Astrocyte (in vitro differentiated cells and primary cell): Measurements from ENCODE around the gene GPRC5B. TPM values are rescaled to one million over a fixed set of nuclear protein-coding genes. Genes with fewer than 3 reads are reported as not detected.

Experiments
- DNase-seq: peaks from one replicate; pipeline ENCODE4 v3.0.0-alpha.2; 2010; ENCODE audit warnings: low read depth
- FAIRE-seq: peaks from 2 replicates; lab custom pipeline; 2011; peaks lifted over from hg19 to GRCh38; lab: Jason Lieb, UNC
- H2AFZ ChIP-seq: 2 replicates; pipeline ENCODE4 v1.6.0; 2012; ENCODE audit warnings: low read depth, low read length, inconsistent platforms
- H3K27ac ChIP-seq: 2 replicates; pipeline ENCODE4 v1.5.1; 2011; ENCODE audit warnings: low read depth, low read length, inconsistent platforms
- H3K27me3 ChIP-seq: 2 replicates; pipeline ENCODE4 v1.6.0; 2011; ENCODE audit warnings: low read length, inconsistent platforms; ENCODE audit not compliant: insufficient read depth
- H3K36me3 ChIP-seq: 2 replicates; pipeline ENCODE4 v1.5.1; 2011; ENCODE audit warnings: low read length, inconsistent platforms; ENCODE audit not compliant: insufficient read depth
- H3K4me1 ChIP-seq: 2 replicates; pipeline ENCODE4 v1.5.1; 2011; ENCODE audit warnings: low read length, inconsistent platforms; ENCODE audit not compliant: insufficient read depth
- H3K4me2 ChIP-seq: 2 replicates; pipeline ENCODE4 v1.6.0; 2012; ENCODE audit warnings: low read length, inconsistent platforms
- H3K4me3 ChIP-seq: 2 replicates; pipeline ENCODE4 v1.5.1; 2011; ENCODE audit warnings: low read depth, mild to moderate bottlenecking, low read length, inconsistent platforms; ENCODE audit not compliant: insufficient read depth
- H3K79me2 ChIP-seq: 2 replicates; pipeline ENCODE4 v1.6.0; 2012; ENCODE audit warnings: mild to moderate bottlenecking, low read length, inconsistent platforms; ENCODE audit not compliant: insufficient read depth
- H3K9ac ChIP-seq: 2 replicates; pipeline ENCODE4 v1.6.0; 2012; ENCODE audit warnings: mild to moderate bottlenecking, low read length, inconsistent platforms
- H3K9me3 ChIP-seq: 2 replicates; pipeline ENCODE4 v1.5.1; 2012; ENCODE audit warnings: low read depth, mild to moderate bottlenecking, low read length, inconsistent platforms; ENCODE audit not compliant: insufficient read depth
- H4K20me1 ChIP-seq: 2 replicates; pipeline ENCODE4 v1.6.0; 2012; ENCODE audit warnings: low read length, inconsistent platforms; ENCODE audit not compliant: insufficient read depth
- H3K27ac Mint-ChIP-seq: one replicate; pipeline ENCODE4 v1.8.0; 2021; ENCODE audit warnings: mild to moderate bottlenecking, mixed read lengths; ENCODE audit not compliant: unreplicated experiment
- H3K27me3 Mint-ChIP-seq: one replicate; pipeline ENCODE4 v1.8.0; 2021; ENCODE audit warnings: low read depth, mixed read lengths; ENCODE audit not compliant: unreplicated experiment
- H3K36me3 Mint-ChIP-seq: one replicate; pipeline ENCODE4 v1.8.0; 2021; ENCODE audit warnings: low read depth, mixed read lengths; ENCODE audit not compliant: unreplicated experiment
- H3K4me1 Mint-ChIP-seq: one replicate; pipeline ENCODE4 v1.8.0; 2021; ENCODE audit warnings: low read depth, mixed read lengths; ENCODE audit not compliant: unreplicated experiment
- H3K4me3 Mint-ChIP-seq: one replicate; pipeline ENCODE4 v1.8.0; 2021; ENCODE audit warnings: mild to moderate bottlenecking, moderate library complexity, mixed read lengths; ENCODE audit not compliant: unreplicated experiment
- H3K9me3 Mint-ChIP-seq: one replicate; pipeline ENCODE4 v1.8.0; 2021; ENCODE audit warnings: mild to moderate bottlenecking, mixed read lengths; ENCODE audit not compliant: unreplicated experiment
- EZH2 ChIP-seq: IDR thresholded peaks from 2 replicates; pipeline ENCODE4 v1.6.1; 2012; ENCODE audit warnings: mild to moderate bottlenecking, low read length, inconsistent platforms; ENCODE audit not compliant: insufficient read depth
- total RNA-seq: library from RNA; stranded (reverse); gene quantifications from 2 replicates; pipeline ENCODE4 v1.2.1, GENCODE V29; 2021
- TF ChIP-seq, protein P1 (sequence below): IDR thresholded peaks from 2 replicates; pipeline ENCODE4 v1.5.1; 2011; ENCODE audit warnings: low read depth, mild to moderate bottlenecking, inconsistent platforms, low read length, moderate library complexity; ENCODE audit not compliant: insufficient read depth

GPRC5B gene
- total RNA-seq, 1 donor from 2014 or later: 9.3 TPM

DNA sequence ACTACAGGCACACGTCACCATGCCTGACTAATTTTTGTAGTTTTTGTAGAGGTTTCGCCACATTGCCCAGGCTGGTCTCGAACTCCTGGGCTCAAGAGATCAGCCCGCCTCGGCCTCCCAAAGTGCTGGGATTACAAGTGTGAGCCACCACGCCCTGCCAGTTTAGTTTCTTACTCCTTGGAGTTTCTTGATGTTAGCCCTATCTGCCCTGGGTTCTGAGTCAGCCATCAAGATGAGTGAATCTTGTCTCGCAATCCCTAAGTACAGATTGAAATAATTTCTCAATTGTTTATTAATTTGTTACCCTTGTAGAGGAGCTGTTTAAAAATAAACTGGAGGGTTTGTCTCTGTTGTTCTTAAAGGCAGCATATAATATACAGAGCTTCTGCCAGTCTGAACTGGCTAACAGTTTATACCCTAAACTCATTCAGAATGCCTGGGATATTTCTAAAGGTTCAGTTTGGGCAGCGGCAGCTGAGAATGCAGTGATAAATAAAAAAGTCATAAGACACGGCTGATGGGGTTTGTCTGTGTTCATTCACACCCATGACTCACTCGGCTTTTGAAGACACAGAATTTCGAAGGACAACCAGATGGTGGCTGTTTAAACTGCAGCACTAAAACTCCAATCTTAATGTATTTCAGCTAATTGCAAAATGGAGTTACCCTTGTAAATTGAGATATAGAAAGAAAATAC lies 39.6 kb downstream of the GPRC5B start:
- no peak overlapping the region for H3K4me3 Mint-ChIP-seq

DNA sequence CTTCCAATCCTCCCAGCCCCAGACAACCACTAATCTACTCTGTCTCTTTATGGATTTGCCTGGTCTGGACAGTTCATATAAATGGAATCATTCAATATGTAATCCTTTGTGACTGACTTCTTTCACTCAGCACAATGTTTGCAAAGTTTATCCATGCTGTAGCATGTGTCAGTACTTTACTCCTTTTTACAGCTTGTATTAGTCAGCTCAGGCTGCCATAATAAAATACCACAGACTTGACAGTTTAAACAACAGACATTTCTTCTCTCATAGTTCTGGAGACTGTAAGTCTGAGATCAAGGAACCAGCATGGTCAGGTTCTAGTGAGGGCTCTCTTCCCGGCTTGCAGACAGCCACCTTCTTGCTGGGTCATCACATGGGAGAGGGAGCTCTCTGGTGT lies 41.3 kb downstream of the GPRC5B start:
- Histone ChIP-seq H3K9ac (no peak overlapping the region), H3K4me3 (no peak overlapping the region), H3K9me3 (no peaks in the 10 kb centered on the region), H3K4me2 (no peak overlapping the region), H3K36me3 (no peaks in the 10 kb centered on the region), H3K79me2 (no peaks in the 10 kb centered on the region), H4K20me1 (no peaks in the 10 kb centered on the region), H3K27me3 (no peaks in the 10 kb centered on the region), H2AFZ (no peak overlapping the region), H3K27ac (no peak overlapping the region), H3K4me1 (no peaks in the 10 kb centered on the region)
- DNase-seq (no peak), FAIRE-seq (no peak)
- peaks cover 3% of the 10 kb centered on the region for H3K9me3 Mint-ChIP-seq
- no peaks in the 10 kb centered on the region for H3K27me3 Mint-ChIP-seq
- H3K27ac Mint-ChIP-seq: peak overlapping the region; percentile 47
- H3K36me3 Mint-ChIP-seq: no peaks in the 10 kb centered on the region
- TF ChIP-seq EZH2: no peak
- TF ChIP-seq, protein P1, sequence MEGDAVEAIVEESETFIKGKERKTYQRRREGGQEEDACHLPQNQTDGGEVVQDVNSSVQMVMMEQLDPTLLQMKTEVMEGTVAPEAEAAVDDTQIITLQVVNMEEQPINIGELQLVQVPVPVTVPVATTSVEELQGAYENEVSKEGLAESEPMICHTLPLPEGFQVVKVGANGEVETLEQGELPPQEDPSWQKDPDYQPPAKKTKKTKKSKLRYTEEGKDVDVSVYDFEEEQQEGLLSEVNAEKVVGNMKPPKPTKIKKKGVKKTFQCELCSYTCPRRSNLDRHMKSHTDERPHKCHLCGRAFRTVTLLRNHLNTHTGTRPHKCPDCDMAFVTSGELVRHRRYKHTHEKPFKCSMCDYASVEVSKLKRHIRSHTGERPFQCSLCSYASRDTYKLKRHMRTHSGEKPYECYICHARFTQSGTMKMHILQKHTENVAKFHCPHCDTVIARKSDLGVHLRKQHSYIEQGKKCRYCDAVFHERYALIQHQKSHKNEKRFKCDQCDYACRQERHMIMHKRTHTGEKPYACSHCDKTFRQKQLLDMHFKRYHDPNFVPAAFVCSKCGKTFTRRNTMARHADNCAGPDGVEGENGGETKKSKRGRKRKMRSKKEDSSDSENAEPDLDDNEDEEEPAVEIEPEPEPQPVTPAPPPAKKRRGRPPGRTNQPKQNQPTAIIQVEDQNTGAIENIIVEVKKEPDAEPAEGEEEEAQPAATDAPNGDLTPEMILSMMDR: no peak
- H3K4me1 Mint-ChIP-seq: peaks cover 11% of the 10 kb centered on the region
- no peak overlapping the region for H3K4me3 Mint-ChIP-seq

More for the DNA sequence above, 39.6 kb downstream of the GPRC5B start:
- peak; percentile 85 for DNase-seq
- TF ChIP-seq, protein P1: no peak
- no peak for TF ChIP-seq EZH2
- FAIRE-seq: no peak
- Mint-ChIP-seq H3K9me3 (peaks cover 3% of the 10 kb centered on the region), H3K36me3 (no peaks in the 10 kb centered on the region), H3K4me1 (peaks cover 11% of the 10 kb centered on the region), H3K27me3 (no peaks in the 10 kb centered on the region), H3K27ac (peak overlapping the region; percentile 91)
- Histone ChIP-seq H3K4me2 (peak overlapping the region; percentile 19), H3K27ac (peak overlapping the region; percentile 53), H3K36me3 (no peaks in the 10 kb centered on the region), H3K9ac (peak overlapping the region; percentile 37), H4K20me1 (no peaks in the 10 kb centered on the region), H3K79me2 (no peaks in the 10 kb centered on the region), H3K9me3 (no peaks in the 10 kb centered on the region), H3K4me1 (no peaks in the 10 kb centered on the region), H3K4me3 (no peak overlapping the region), H2AFZ (no peak overlapping the region), H3K27me3 (no peaks in the 10 kb centered on the region)
